Stimulated activated naive B cell treated with anti-CD40 and anti-IgM and Interleukin-4, amounts not matched to agents 10 μg/mL and 1 μg/mL and 100 μg/mL, for 72 hours (primary cell): ENCODE measurements around the gene CNN1.
A peak's percentile ranks its signal among the peaks of the same experiment; 100 is the strongest.

Experiments used
- ATAC-seq, 2 donors: fragments of 150-1000 bp; cut with Tn5 transposase; replicated peaks; 2 replicates each; pipeline ENCODE4 v1.10.0; 2021; ENCODE audit warnings: moderate library complexity in 1 of 2
- DNase-seq: peaks from one replicate; pipeline ENCODE4 v3.0.0; 2021
- H3K27ac Mint-ChIP-seq: one replicate; pipeline ENCODE4 v1.8.0; 2022; ENCODE audit warnings: mild to moderate bottlenecking, mixed read lengths
- H3K27me3 Mint-ChIP-seq, 2 donors: one replicate each; pipeline ENCODE4 v1.8.0; 2022; ENCODE audit warnings: mixed read lengths in 2 of 2
- H3K36me3 Mint-ChIP-seq, 2 donors: one replicate each; pipeline ENCODE4 v1.8.0; 2022; ENCODE audit warnings: mixed read lengths in 2 of 2, mild to moderate bottlenecking in 1 of 2
- H3K4me1 Mint-ChIP-seq, 2 donors: one replicate each; pipeline ENCODE4 v1.8.0; 2022; ENCODE audit warnings: mixed read lengths in 2 of 2, mild to moderate bottlenecking in 1 of 2
- H3K4me3 Mint-ChIP-seq, 2 donors: one replicate each; pipeline ENCODE4 v1.8.0; 2022; ENCODE audit warnings: mild to moderate bottlenecking in 2 of 2, mixed read lengths in 2 of 2, moderate library complexity in 1 of 2
- H3K9me3 Mint-ChIP-seq, 2 donors: one replicate each; pipeline ENCODE4 v1.8.0; 2022; ENCODE audit warnings: mixed read lengths in 2 of 2, mild to moderate bottlenecking in 1 of 2

Gene CNN1

GRCh38 chr19:11538232-11539036, at the start of gene CNN1:
Gene CNN1 (plus strand): TSS chr19:11538851. CDS start chr19:11538928, 77 bp downstream.
- H3K36me3 Mint-ChIP-seq: no peaks in the 10 kb centered on the region
- DNase-seq: no peak
- H3K27ac Mint-ChIP-seq: peak within 1 kb of the TSS; percentile 69
- no peak within 1 kb of the TSS for H3K4me3 Mint-ChIP-seq
- peaks cover 24 to 41% of the 10 kb centered on the region in 2 donors for H3K4me1 Mint-ChIP-seq
- peaks cover 22 to 23% of the 10 kb centered on the region in 2 donors for H3K27me3 Mint-ChIP-seq
- no peaks in the 10 kb centered on the region for H3K9me3 Mint-ChIP-seq
- no peak for ATAC-seq

GRCh38 chr19:11489378-11489777, 49.3 kb upstream of the CNN1 start:
- H3K4me3 Mint-ChIP-seq: no peak overlapping the region

GRCh38 chr19:11494634-11495285, 43.9 kb upstream of the CNN1 start:
- H3K9me3 Mint-ChIP-seq: no peaks in the 10 kb centered on the region
- no peak overlapping the region for H3K4me3 Mint-ChIP-seq
- peaks cover 35 to 59% of the 10 kb centered on the region in 2 donors for H3K36me3 Mint-ChIP-seq
- H3K4me1 Mint-ChIP-seq: peaks cover 2 to 3% of the 10 kb centered on the region in 2 donors
- DNase-seq (no peak), ATAC-seq (no peak)
- H3K27me3 Mint-ChIP-seq: no peaks in the 10 kb centered on the region
- no peak overlapping the region for H3K27ac Mint-ChIP-seq

More at GRCh38 chr19:11489378-11489777, 49.3 kb upstream of the CNN1 start:
- Mint-ChIP-seq H3K4me1 (peaks cover 0 to 8% of the 10 kb centered on the region in 2 donors), H3K27me3 (peaks cover 0 to 4% of the 10 kb centered on the region in 2 donors), H3K27ac (no peak overlapping the region), H3K36me3 (peaks cover 39 to 59% of the 10 kb centered on the region in 2 donors), H3K9me3 (no peaks in the 10 kb centered on the region)
- no peak for ATAC-seq
- no peak for DNase-seq

GRCh38 chr19:11495481-11495880, 43.2 kb upstream of the CNN1 start:
- peaks cover 0 to 3% of the 10 kb centered on the region in 2 donors for H3K4me1 Mint-ChIP-seq
- ATAC-seq: no peak
- DNase-seq: no peak
- no peak overlapping the region for H3K27ac Mint-ChIP-seq
- H3K36me3 Mint-ChIP-seq: peaks cover 34 to 57% of the 10 kb centered on the region in 2 donors
- no peak overlapping the region for H3K4me3 Mint-ChIP-seq
- no peaks in the 10 kb centered on the region for H3K27me3 Mint-ChIP-seq
- H3K9me3 Mint-ChIP-seq: no peaks in the 10 kb centered on the region

GRCh38 chr19:11495885-11496284, 42.8 kb upstream of the CNN1 start:
- peaks cover 30 to 56% of the 10 kb centered on the region in 2 donors for H3K36me3 Mint-ChIP-seq
- H3K4me1 Mint-ChIP-seq: peaks cover 0 to 3% of the 10 kb centered on the region in 2 donors
- no peak overlapping the region for H3K27ac Mint-ChIP-seq
- H3K9me3 Mint-ChIP-seq: no peaks in the 10 kb centered on the region
- no peak overlapping the region for H3K4me3 Mint-ChIP-seq
- no peak for DNase-seq
- H3K27me3 Mint-ChIP-seq: no peaks in the 10 kb centered on the region
- ATAC-seq: no peak

- H3K4me1 Mint-ChIP-seq: peaks cover 0 to 4% of the 10 kb centered on the region in 2 donors
- H3K4me3 Mint-ChIP-seq: no peak overlapping the region
- H3K27ac Mint-ChIP-seq: no peak overlapping the region
- ATAC-seq (peak; percentile 72 to 86), DNase-seq (no peak)
- peaks cover 30 to 57% of the 10 kb centered on the region in 2 donors for H3K36me3 Mint-ChIP-seq
- no peaks in the 10 kb centered on the region for H3K27me3 Mint-ChIP-seq
- H3K9me3 Mint-ChIP-seq: no peaks in the 10 kb centered on the region
These were observed 42.1 kb upstream of the CNN1 start for GRCh38 chr19:11496391-11497163.

GRCh38 chr19:11499220-11499726, 39.4 kb upstream of the CNN1 start:
- no peak overlapping the region for H3K27ac Mint-ChIP-seq
- no peaks in the 10 kb centered on the region for H3K27me3 Mint-ChIP-seq
- H3K36me3 Mint-ChIP-seq: peaks cover 24 to 51% of the 10 kb centered on the region in 2 donors

GRCh38 chr19:11499890-11500420, 38.7 kb upstream of the CNN1 start:
- Mint-ChIP-seq H3K27ac (no peak overlapping the region), H3K9me3 (no peaks in the 10 kb centered on the region), H3K4me1 (peaks cover 7 to 9% of the 10 kb centered on the region in 2 donors), H3K27me3 (no peaks in the 10 kb centered on the region), H3K36me3 (peaks cover 22 to 50% of the 10 kb centered on the region in 2 donors), H3K4me3 (no peak overlapping the region)
- DNase-seq: no peak
- ATAC-seq: no peak

More at GRCh38 chr19:11499220-11499726, 39.4 kb upstream of the CNN1 start:
- DNase-seq (no peak), ATAC-seq (no peak)
- Mint-ChIP-seq H3K9me3 (no peaks in the 10 kb centered on the region), H3K4me3 (no peak overlapping the region), H3K4me1 (peaks cover 0 to 4% of the 10 kb centered on the region in 2 donors)

GRCh38 chr19:11504502-11505031, 34.1 kb upstream of the CNN1 start:
- DNase-seq (no peak), ATAC-seq (peak in 1 of 2 donors; percentile 0)
- H3K36me3 Mint-ChIP-seq: peaks cover 15 to 38% of the 10 kb centered on the region in 2 donors
- no peaks in the 10 kb centered on the region for H3K9me3 Mint-ChIP-seq
- peak overlapping the region; percentile 99 for H3K27ac Mint-ChIP-seq
- peak overlapping the region; percentile 90 to 94 for H3K4me3 Mint-ChIP-seq
- H3K4me1 Mint-ChIP-seq: peaks cover 17 to 24% of the 10 kb centered on the region in 2 donors
- H3K27me3 Mint-ChIP-seq: no peaks in the 10 kb centered on the region

- H3K27ac Mint-ChIP-seq: peak overlapping the region; percentile 99
- H3K36me3 Mint-ChIP-seq: peaks cover 13 to 33% of the 10 kb centered on the region in 2 donors
- ATAC-seq (peak; percentile 91 to 92), DNase-seq (peak; percentile 96)
- peak overlapping the region; percentile 90 to 94 for H3K4me3 Mint-ChIP-seq
- no peaks in the 10 kb centered on the region for H3K27me3 Mint-ChIP-seq
- H3K4me1 Mint-ChIP-seq: peaks cover 17 to 24% of the 10 kb centered on the region in 2 donors
- no peaks in the 10 kb centered on the region for H3K9me3 Mint-ChIP-seq
These were observed 33.6 kb upstream of the CNN1 start for GRCh38 chr19:11505032-11505503.

- H3K27ac Mint-ChIP-seq: peak within 1 kb of the TSS; percentile 99
- no peaks in the 10 kb centered on the region for H3K9me3 Mint-ChIP-seq
- peaks cover 17 to 24% of the 10 kb centered on the region in 2 donors for H3K4me1 Mint-ChIP-seq
- peaks cover 13 to 36% of the 10 kb centered on the region in 2 donors for H3K36me3 Mint-ChIP-seq
- no peaks in the 10 kb centered on the region for H3K27me3 Mint-ChIP-seq
- ATAC-seq (peak; percentile 75 to 79), DNase-seq (peak; percentile 93)
- peak within 1 kb of the TSS; percentile 90 to 94 for H3K4me3 Mint-ChIP-seq
These were observed 33.0 kb upstream of the CNN1 start, which contains the start of gene ZNF653 for GRCh38 chr19:11505504-11506100. Gene ZNF653 (minus strand): TSS chr19:11505839. CDS start chr19:11505786, 53 bp downstream.

GRCh38 chr19:11506101-11506555, 32.5 kb upstream of the CNN1 start:
- no peaks in the 10 kb centered on the region for H3K27me3 Mint-ChIP-seq
- peak overlapping the region; percentile 90 to 94 for H3K4me3 Mint-ChIP-seq
- peak; percentile 43 to 45 for ATAC-seq
- H3K36me3 Mint-ChIP-seq: peaks cover 18 to 37% of the 10 kb centered on the region in 2 donors
- H3K9me3 Mint-ChIP-seq: no peaks in the 10 kb centered on the region
- H3K27ac Mint-ChIP-seq: peak overlapping the region; percentile 99
- H3K4me1 Mint-ChIP-seq: peaks cover 17 to 24% of the 10 kb centered on the region in 2 donors
- no peak for DNase-seq

GRCh38 chr19:11506967-11507366, 31.7 kb upstream of the CNN1 start:
- peaks cover 19 to 42% of the 10 kb centered on the region in 2 donors for H3K36me3 Mint-ChIP-seq
- ATAC-seq (no peak), DNase-seq (no peak)
- no peaks in the 10 kb centered on the region for H3K9me3 Mint-ChIP-seq
- H3K4me1 Mint-ChIP-seq: peaks cover 16 to 24% of the 10 kb centered on the region in 2 donors
- H3K27ac Mint-ChIP-seq: peak overlapping the region; percentile 99
- H3K4me3 Mint-ChIP-seq: peak overlapping the region; percentile 90 to 94
- no peaks in the 10 kb centered on the region for H3K27me3 Mint-ChIP-seq
